ENCODE data around the gene ZFP90. TPM values are rescaled to one million over a fixed set of nuclear protein-coding genes. Genes with fewer than 3 reads are reported as not detected.

Gene ZFP90
- total and polyA plus RNA-seq, 9 of the 15 experiments (the other 6 are each of a cell fraction or from before 2014, with no cell fraction given), result 0.66 to 2.9 (median 2.3) TPM

DNA sequence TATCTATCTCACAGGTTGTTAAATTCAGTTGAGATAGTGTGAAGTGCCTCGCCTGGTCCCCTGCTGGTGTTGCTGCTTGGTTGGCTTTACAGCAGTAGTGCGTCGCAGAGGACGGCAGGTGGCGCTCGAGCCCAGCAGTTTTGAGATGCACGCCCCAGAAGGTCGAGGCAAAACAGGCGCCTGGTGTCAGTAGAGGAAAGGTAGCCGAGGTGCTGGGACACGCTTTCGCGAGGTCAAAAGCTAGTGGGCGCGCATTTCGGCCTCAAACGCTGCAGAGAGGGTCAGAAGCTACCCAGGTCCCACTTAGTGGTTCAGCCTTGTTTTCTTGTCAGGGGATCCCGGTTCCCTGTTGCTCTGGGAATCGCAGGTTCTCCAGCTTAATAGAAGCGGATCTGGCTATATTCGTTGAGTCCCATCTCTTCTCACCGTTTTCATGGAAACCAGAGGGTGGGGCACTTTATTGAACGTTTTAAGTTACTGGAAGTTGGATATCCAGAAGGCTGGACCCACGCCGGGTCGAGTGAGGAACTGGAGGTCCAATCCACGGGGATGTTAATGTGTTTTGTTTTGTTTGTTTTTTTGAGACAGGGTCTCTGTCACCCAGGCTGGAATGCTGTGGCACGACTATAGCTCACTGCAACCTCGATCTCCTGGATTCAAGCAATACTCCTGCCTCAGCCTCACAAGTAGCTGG is 10.3 kb upstream of the ZFP90 start (continued):
- TF ChIP-seq, protein P1, sequence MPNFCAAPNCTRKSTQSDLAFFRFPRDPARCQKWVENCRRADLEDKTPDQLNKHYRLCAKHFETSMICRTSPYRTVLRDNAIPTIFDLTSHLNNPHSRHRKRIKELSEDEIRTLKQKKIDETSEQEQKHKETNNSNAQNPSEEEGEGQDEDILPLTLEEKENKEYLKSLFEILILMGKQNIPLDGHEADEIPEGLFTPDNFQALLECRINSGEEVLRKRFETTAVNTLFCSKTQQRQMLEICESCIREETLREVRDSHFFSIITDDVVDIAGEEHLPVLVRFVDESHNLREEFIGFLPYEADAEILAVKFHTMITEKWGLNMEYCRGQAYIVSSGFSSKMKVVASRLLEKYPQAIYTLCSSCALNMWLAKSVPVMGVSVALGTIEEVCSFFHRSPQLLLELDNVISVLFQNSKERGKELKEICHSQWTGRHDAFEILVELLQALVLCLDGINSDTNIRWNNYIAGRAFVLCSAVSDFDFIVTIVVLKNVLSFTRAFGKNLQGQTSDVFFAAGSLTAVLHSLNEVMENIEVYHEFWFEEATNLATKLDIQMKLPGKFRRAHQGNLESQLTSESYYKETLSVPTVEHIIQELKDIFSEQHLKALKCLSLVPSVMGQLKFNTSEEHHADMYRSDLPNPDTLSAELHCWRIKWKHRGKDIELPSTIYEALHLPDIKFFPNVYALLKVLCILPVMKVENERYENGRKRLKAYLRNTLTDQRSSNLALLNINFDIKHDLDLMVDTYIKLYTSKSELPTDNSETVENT (CRISPR knock-in tag; IDR thresholded peaks at IDR 0.05), result no peak
- TF ChIP-seq MTF1 (CRISPR knock-in tag; IDR thresholded peaks at IDR 0.05; ENCODE audit: borderline replicate concordance) (no peak), RBFOX2 (IDR thresholded peaks at IDR 0.05; ENCODE audit: low read depth, low read length) (no peak), ZNF239 (CRISPR knock-in tag; IDR thresholded peaks at IDR 0.05) (no peak), SREBF2 (CRISPR knock-in tag; IDR thresholded peaks at IDR 0.05) (no peak), KDM2B (CRISPR knock-in tag; IDR thresholded peaks at IDR 0.05) (no peak), PRPF4 (IDR thresholded peaks at IDR 0.05; ENCODE audit: insufficient read depth, low read depth, low read length, poor library complexity, severe bottlenecking) (no peak), PHB2 (IDR thresholded peaks at IDR 0.05; ENCODE audit: low read depth) (no peak), MEIS2 (IDR thresholded peaks at IDR 0.05; ENCODE audit: partially characterized antibody) (no peak), EP400 (IDR thresholded peaks at IDR 0.05) (no peak), ZNF140 (CRISPR knock-in tag; IDR thresholded peaks at IDR 0.05) (no peak), ETV5 (CRISPR knock-in tag; IDR thresholded peaks at IDR 0.05; ENCODE audit: low read depth) (no peak), ZKSCAN8 (CRISPR knock-in tag; IDR thresholded peaks at IDR 0.05) (no peak)
- TF ChIP-seq, protein P2, sequence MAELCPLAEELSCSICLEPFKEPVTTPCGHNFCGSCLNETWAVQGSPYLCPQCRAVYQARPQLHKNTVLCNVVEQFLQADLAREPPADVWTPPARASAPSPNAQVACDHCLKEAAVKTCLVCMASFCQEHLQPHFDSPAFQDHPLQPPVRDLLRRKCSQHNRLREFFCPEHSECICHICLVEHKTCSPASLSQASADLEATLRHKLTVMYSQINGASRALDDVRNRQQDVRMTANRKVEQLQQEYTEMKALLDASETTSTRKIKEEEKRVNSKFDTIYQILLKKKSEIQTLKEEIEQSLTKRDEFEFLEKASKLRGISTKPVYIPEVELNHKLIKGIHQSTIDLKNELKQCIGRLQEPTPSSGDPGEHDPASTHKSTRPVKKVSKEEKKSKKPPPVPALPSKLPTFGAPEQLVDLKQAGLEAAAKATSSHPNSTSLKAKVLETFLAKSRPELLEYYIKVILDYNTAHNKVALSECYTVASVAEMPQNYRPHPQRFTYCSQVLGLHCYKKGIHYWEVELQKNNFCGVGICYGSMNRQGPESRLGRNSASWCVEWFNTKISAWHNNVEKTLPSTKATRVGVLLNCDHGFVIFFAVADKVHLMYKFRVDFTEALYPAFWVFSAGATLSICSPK (IDR thresholded peaks at IDR 0.05; ENCODE audit: borderline replicate concordance), result no peak
- TF ChIP-seq, protein P3, sequence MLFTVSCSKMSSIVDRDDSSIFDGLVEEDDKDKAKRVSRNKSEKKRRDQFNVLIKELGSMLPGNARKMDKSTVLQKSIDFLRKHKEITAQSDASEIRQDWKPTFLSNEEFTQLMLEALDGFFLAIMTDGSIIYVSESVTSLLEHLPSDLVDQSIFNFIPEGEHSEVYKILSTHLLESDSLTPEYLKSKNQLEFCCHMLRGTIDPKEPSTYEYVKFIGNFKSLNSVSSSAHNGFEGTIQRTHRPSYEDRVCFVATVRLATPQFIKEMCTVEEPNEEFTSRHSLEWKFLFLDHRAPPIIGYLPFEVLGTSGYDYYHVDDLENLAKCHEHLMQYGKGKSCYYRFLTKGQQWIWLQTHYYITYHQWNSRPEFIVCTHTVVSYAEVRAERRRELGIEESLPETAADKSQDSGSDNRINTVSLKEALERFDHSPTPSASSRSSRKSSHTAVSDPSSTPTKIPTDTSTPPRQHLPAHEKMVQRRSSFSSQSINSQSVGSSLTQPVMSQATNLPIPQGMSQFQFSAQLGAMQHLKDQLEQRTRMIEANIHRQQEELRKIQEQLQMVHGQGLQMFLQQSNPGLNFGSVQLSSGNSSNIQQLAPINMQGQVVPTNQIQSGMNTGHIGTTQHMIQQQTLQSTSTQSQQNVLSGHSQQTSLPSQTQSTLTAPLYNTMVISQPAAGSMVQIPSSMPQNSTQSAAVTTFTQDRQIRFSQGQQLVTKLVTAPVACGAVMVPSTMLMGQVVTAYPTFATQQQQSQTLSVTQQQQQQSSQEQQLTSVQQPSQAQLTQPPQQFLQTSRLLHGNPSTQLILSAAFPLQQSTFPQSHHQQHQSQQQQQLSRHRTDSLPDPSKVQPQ (CRISPR knock-in tag; IDR thresholded peaks at IDR 0.05; ENCODE audit: borderline replicate concordance), result no peak

Measured in K562 (cell line).